GM23338 (cell line): Measurements from ENCODE around the gene DPPA2. TPM values are rescaled to one million over a fixed set of nuclear protein-coding genes. Genes with fewer than 3 reads are reported as not detected.

Source experiments
- ATAC-seq: fragments of 200-7000 bp; cut with Tn5 transposase; 3 replicates; pipeline ENCODE4 v1.9.1; 2020
- DNase-seq: peaks from one replicate; pipeline ENCODE4 v3.0.0-alpha.2; 2015; ENCODE audit warnings: low spot score
- H2AFZ ChIP-seq: fragments of 200-600 bp; sonication (generic); 2 replicates; pipeline ENCODE4 v1.8.0; 2016; ENCODE audit warnings: antibody characterized with exemption, mild to moderate bottlenecking, moderate library complexity
- H3F3A ChIP-seq: fragments of 200-600 bp; sonication (generic); replicated peaks from 2 replicates; pipeline ENCODE4 v1.8.0; 2017; ENCODE audit warnings: antibody characterized with exemption, mixed run types, low read depth
- H3K27ac ChIP-seq: fragments of 200-600 bp; sonication (generic); 2 replicates; pipeline ENCODE4 v1.6.1; 2016; ENCODE audit warnings: low read depth
- H3K27me3 ChIP-seq: fragments of 200-600 bp; sonication (generic); 2 replicates; pipeline ENCODE4 v1.8.0; 2016; ENCODE audit warnings: mild to moderate bottlenecking, mixed run types, moderate library complexity; ENCODE audit not compliant: insufficient read depth
- H3K36me3 ChIP-seq: fragments of 200-600 bp; sonication (generic); 2 replicates; pipeline ENCODE4 v1.8.0; 2016; ENCODE audit warnings: mild to moderate bottlenecking; ENCODE audit not compliant: insufficient read depth
- H3K4me1 ChIP-seq: fragments of 200-600 bp; sonication (generic); 2 replicates; pipeline ENCODE4 v1.8.0; 2016; ENCODE audit warnings: mild to moderate bottlenecking, moderate library complexity; ENCODE audit not compliant: insufficient read depth
- H3K4me2 ChIP-seq: fragments of 200-600 bp; sonication (generic); 2 replicates; pipeline ENCODE4 v1.7.1; 2017; ENCODE audit warnings: mixed run types
- H3K4me3 ChIP-seq: fragments of 200-600 bp; sonication (generic); 2 replicates; pipeline ENCODE4 v1.6.1; 2016; ENCODE audit warnings: mixed run types
- H3K79me2 ChIP-seq: fragments of 200-600 bp; sonication (generic); replicated peaks from 2 replicates; pipeline ENCODE4 v1.8.0; 2017; ENCODE audit warnings: mild to moderate bottlenecking; ENCODE audit not compliant: insufficient read depth
- H3K9me2 ChIP-seq: fragments of 200-600 bp; sonication (generic); 2 replicates; pipeline ENCODE4 v1.8.0; 2017; ENCODE audit not compliant: insufficient read depth
- H4K20me1 ChIP-seq: fragments of 200-600 bp; sonication (generic); replicated peaks from 2 replicates; pipeline ENCODE4 v1.8.0; 2017; ENCODE audit warnings: mild to moderate bottlenecking; ENCODE audit not compliant: insufficient read depth
- H3K27ac Mint-ChIP-seq: 2 replicates; pipeline ENCODE4 v1.8.0; 2020; ENCODE audit warnings: inconsistent platforms, mild to moderate bottlenecking, moderate library complexity, mixed read lengths
- H3K27me3 Mint-ChIP-seq: 3 replicates; pipeline ENCODE4 v1.8.0; 2022; ENCODE audit warnings: low read depth, mild to moderate bottlenecking, moderate library complexity, mixed read lengths, inconsistent platforms; ENCODE audit not compliant: insufficient read depth, poor library complexity
- H3K36me3 Mint-ChIP-seq: 3 replicates; pipeline ENCODE4 v1.8.0; 2021; ENCODE audit warnings: low read depth, mild to moderate bottlenecking, inconsistent platforms, moderate library complexity, mixed read lengths
- H3K4me1 Mint-ChIP-seq: 3 replicates; pipeline ENCODE4 v1.8.0; 2020; ENCODE audit warnings: mild to moderate bottlenecking, inconsistent platforms, mixed read lengths
- H3K4me3 Mint-ChIP-seq: 3 replicates; pipeline ENCODE4 v1.8.0; 2021; ENCODE audit warnings: moderate library complexity, mild to moderate bottlenecking, inconsistent platforms, mixed read lengths
- H3K9me3 Mint-ChIP-seq: 3 replicates; pipeline ENCODE4 v1.8.0; 2020; ENCODE audit warnings: moderate library complexity, mild to moderate bottlenecking, inconsistent platforms, mixed read lengths
- CREB1 ChIP-seq: fragments of 250-450 bp; sonication (Bioruptor Pico); IDR thresholded peaks from 2 replicates; pipeline ENCODE4 v1.5.0; 2020; ENCODE audit warnings: low read depth, mild to moderate bottlenecking, moderate library complexity
- CTCF ChIP-seq, 2 experiments: fragments of 200-600 bp in 1 of 2; sonication (generic) in 1 of 2; conservative IDR thresholded peaks; 2 replicates each; pipeline versions ENCODE4 v1.5.1 to v1.6.1; 2016 to 2017; ENCODE audit warnings: antibody characterized with exemption in 2 of 2, low read depth in 2 of 2, mild to moderate bottlenecking in 2 of 2, moderate library complexity in 1 of 2
- ETS1 ChIP-seq: IDR thresholded peaks from 2 replicates; pipeline ENCODE4 v1.6.1; 2016; ENCODE audit warnings: antibody characterized with exemption
- EZH2 ChIP-seq: fragments of 200-600 bp; sonication (generic); IDR thresholded peaks from one replicate; pipeline ENCODE4 v1.8.0; 2017; ENCODE audit warnings: antibody characterized with exemption, mild to moderate bottlenecking, low read depth; ENCODE audit not compliant: unreplicated experiment
- EZH2phosphoT487 ChIP-seq: fragments of 200-600 bp; sonication (generic); IDR thresholded peaks from one replicate; pipeline ENCODE4 v1.8.1; 2018; ENCODE audit warnings: antibody characterized with exemption; ENCODE audit not compliant: unreplicated experiment
- REST ChIP-seq: IDR thresholded peaks from one replicate; pipeline ENCODE4 v1.6.1; 2018; ENCODE audit warnings: antibody characterized with exemption; ENCODE audit not compliant: unreplicated experiment
- STAT1 ChIP-seq: IDR thresholded peaks from one replicate; pipeline ENCODE4 v1.6.1; 2016; ENCODE audit warnings: antibody characterized with exemption; ENCODE audit not compliant: unreplicated experiment
- ZNF462 ChIP-seq: fragments of 250-450 bp; sonication (Bioruptor Pico); IDR thresholded peaks from 2 replicates; pipeline ENCODE4 v1.5.0; 2020; ENCODE audit warnings: mild to moderate bottlenecking, moderate library complexity
- polyA plus RNA-seq: library from polyadenylated mRNA; unstranded; fragments of >200 nt; fragmentation: Nextera tagmentation; extraction: Ambion mirVana; gene quantifications from 2 replicates; pipeline ENCODE4 v1.2.1, GENCODE V29; 2016
- total RNA-seq: library from RNA; depleted of rRNA; stranded (reverse); fragments of >200 nt; shearing (Covaris generic); gene quantifications from 2 replicates; pipeline ENCODE4 v1.2.3, GENCODE V29; 2014

The DPPA2 gene
- total and polyA plus RNA-seq, 2 experiments from 2014 or later = 14.3 to 21.5 TPM

GRCh38 chr3:109278141-109278540 is 38.2 kb downstream of the DPPA2 start:
- no peak overlapping the region for H2AFZ ChIP-seq
- peaks cover 9% of the 10 kb centered on the region; the same call in 1 of the 2 replicates for H3K4me1 ChIP-seq
- ATAC-seq (no peak), DNase-seq (no peak)
- H3K27me3 ChIP-seq = no peaks in the 10 kb centered on the region
- no peaks in the 10 kb centered on the region for H3F3A ChIP-seq
- no peak overlapping the region for H3K27ac ChIP-seq
- Mint-ChIP-seq H3K4me3 (no peak overlapping the region), H3K27me3 (no peaks in the 10 kb centered on the region), H3K9me3 (no peaks in the 10 kb centered on the region), H3K4me1 (peaks cover 17% of the 10 kb centered on the region), H3K27ac (no peak overlapping the region), H3K36me3 (no peaks in the 10 kb centered on the region; the same call in 2 of the 3 replicates)
- no peaks in the 10 kb centered on the region for H3K36me3 ChIP-seq
- no peak for TF ChIP-seq CREB1 (CRISPR knock-in tag)
- no peak for TF ChIP-seq ETS1
- TF ChIP-seq REST = no peak
- TF ChIP-seq CTCF (conservative IDR thresholded peaks at IDR 0.05; ENCODE audit: low read depth in 2 of 2) = no peak
- TF ChIP-seq STAT1 = no peak
- no peak for TF ChIP-seq EZH2
- no peak for TF ChIP-seq EZH2phosphoT487
- no peak overlapping the region for H3K4me2 ChIP-seq
- H3K4me3 ChIP-seq = no peak overlapping the region
- no peaks in the 10 kb centered on the region for H3K79me2 ChIP-seq
- H3K9me2 ChIP-seq = peaks cover 4% of the 10 kb centered on the region; the same call in 1 of the 2 replicates
- H4K20me1 ChIP-seq = no peaks in the 10 kb centered on the region

GRCh38 chr3:109275702-109276293 is 40.5 kb downstream of the DPPA2 start:
- Histone ChIP-seq H4K20me1 (no peaks in the 10 kb centered on the region), H3K27me3 (no peaks in the 10 kb centered on the region), H3K4me1 (peaks cover 9% of the 10 kb centered on the region; the same call in 1 of the 2 replicates), H3K9me2 (no peaks in the 10 kb centered on the region), H3K27ac (no peak overlapping the region), H2AFZ (no peak overlapping the region), H3F3A (no peaks in the 10 kb centered on the region), H3K36me3 (no peaks in the 10 kb centered on the region), H3K4me3 (no peak overlapping the region), H3K79me2 (no peaks in the 10 kb centered on the region), H3K4me2 (no peak overlapping the region)
- Mint-ChIP-seq H3K36me3 (no peaks in the 10 kb centered on the region), H3K4me1 (peaks cover 17% of the 10 kb centered on the region), H3K27ac (no peak overlapping the region), H3K4me3 (no peak overlapping the region), H3K9me3 (no peaks in the 10 kb centered on the region), H3K27me3 (no peaks in the 10 kb centered on the region)
- peak; percentile 93 for ATAC-seq
- peak; percentile 85 for DNase-seq
- 0 out of 2 replicates have a peak, but pooled peaks have one; percentile 26 for TF ChIP-seq ZNF462 (CRISPR knock-in tag)
